ENCODE data around the gene FRMD3. TPM values are rescaled to one million over a fixed set of nuclear protein-coding genes. Genes with fewer than 3 reads are reported as not detected.
A peak's percentile ranks its signal among the peaks of the same experiment; 100 is the strongest.

Gene FRMD3
- total RNA-seq (2021) (0.89 to 1.4 TPM (median 1.0 TPM) in 3 replicates), Bru-seq, nascent RNA (percentile 34 among the genes with signal in this experiment)
- long read RNA-seq, experiment 1, full-length matches to known transcripts: 1 of 5 reads
- long read RNA-seq, experiment 1, partial matches to known transcripts: 1 of 5 reads
- long read RNA-seq, experiment 1, other reads (novel, unspliced or antisense): 3 of 5 reads
- long read RNA-seq, experiment 2, partial matches to known transcripts: 0 of 4 reads
- long read RNA-seq, experiment 2, other reads (novel, unspliced or antisense): 4 of 4 reads
- long read RNA-seq, experiment 3: 0 reads

DNA sequence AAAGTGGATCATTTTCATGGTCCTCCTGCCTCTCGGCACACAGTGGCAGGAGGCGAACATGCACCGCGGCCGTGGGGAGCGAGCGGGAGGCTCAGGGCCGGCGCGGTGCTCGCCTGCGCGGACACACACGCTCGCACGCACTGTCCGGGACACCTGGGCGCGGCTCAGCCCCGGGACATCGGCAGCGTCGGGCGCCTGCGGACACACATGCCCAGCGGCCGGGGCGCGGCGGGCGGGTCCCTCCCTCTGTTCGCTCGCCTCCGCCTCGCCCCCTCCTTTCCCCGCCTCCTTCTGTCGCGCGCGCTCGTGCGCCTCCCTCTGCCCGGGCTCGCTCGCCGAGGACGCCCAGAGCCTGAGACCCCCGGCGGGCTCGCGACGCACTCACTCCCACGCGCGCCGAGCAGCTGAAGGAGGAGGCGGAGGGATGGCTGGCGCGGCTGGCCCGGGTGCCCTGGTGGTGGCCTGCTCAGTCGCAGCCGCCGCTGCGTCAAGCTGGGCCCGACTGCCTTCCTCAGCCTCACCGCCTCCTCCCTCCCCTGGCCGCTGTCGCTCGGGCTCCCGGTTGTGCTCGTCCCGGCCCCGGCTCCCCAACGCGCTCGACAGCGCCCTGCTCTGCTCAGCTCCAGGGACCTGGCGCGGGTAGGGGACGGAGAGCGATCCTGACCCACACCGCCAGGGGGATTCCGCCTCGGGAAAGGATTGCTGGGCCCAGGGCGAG, at the start of gene FRMD3:
Gene FRMD3 (minus strand): TSS at position 230 of the 718 bp plus-strand sequence. CDS start 170 bp downstream, at position 60.
- DNase-seq (ENCODE audit: low spot score) (peak; percentile 83), ATAC-seq (peak; percentile 94)
- H3K9me3 Mint-ChIP-seq: no peaks in the 10 kb centered on the region
- ChIA-PET POLR2A (interaction anchor here (1.0 to 1.4 kb wide), 2 partner anchors 12 to 318 kb away, joined by 4 to 6 read pairs; no protein-coding TSS in a partner anchor), CTCF (interaction anchor here (0.7 to 7.1 kb wide), 20 partner anchors 12 to 338 kb away, joined by 3 to 68 read pairs (median 3); no protein-coding TSS in a partner anchor)
- H3K4me3 Mint-ChIP-seq: peak within 1 kb of the TSS; percentile 76
- H3K27ac Mint-ChIP-seq: no peak within 1 kb of the TSS
- H3K36me3 Mint-ChIP-seq: no peaks in the 10 kb centered on the region
- TF ChIP-seq NFYB (CRISPR knock-in tag; conservative IDR thresholded peaks at IDR 0.05; ENCODE audit: low read depth) (no peak), ZNF423 (CRISPR knock-in tag; IDR thresholded peaks at IDR 0.05) (peak; percentile 18; the same call in 1 of the 2 replicates), RELA (CRISPR knock-in tag; IDR thresholded peaks at IDR 0.05; ENCODE audit: borderline replicate concordance) (peak; percentile 13; the same call in 1 of the 2 replicates), ZBTB43 (CRISPR knock-in tag; IDR thresholded peaks at IDR 0.05) (0 out of 2 replicates have a peak, but pooled peaks have one; percentile 20), ATF1 (CRISPR knock-in tag; IDR thresholded peaks at IDR 0.05) (no peak), SMAD3 (CRISPR knock-in tag; IDR thresholded peaks at IDR 0.05; ENCODE audit: borderline replicate concordance) (0 out of 2 replicates have a peak, but pooled peaks have one; percentile 53), TCF7 (CRISPR knock-in tag; IDR thresholded peaks at IDR 0.05; ENCODE audit: low read depth) (0 out of 2 replicates have a peak, but pooled peaks have one; percentile 70), TEAD1 (CRISPR knock-in tag; IDR thresholded peaks at IDR 0.05) (peak; percentile 47; the same call in 1 of the 2 replicates), FOXJ3 (CRISPR knock-in tag; IDR thresholded peaks at IDR 0.05; ENCODE audit: borderline replicate concordance) (no peak), NFE2L1 (CRISPR knock-in tag; IDR thresholded peaks at IDR 0.05) (0 out of 2 replicates have a peak, but pooled peaks have one; percentile 63), SP1 (CRISPR knock-in tag; conservative IDR thresholded peaks at IDR 0.05) (peak; percentile 43), ZNF232 (CRISPR knock-in tag; IDR thresholded peaks at IDR 0.05) (no peak), HMGXB4 (CRISPR knock-in tag; IDR thresholded peaks at IDR 0.05) (peak; percentile 97), FOXK1 (CRISPR knock-in tag; IDR thresholded peaks at IDR 0.05) (peak; percentile 84), FOXP1 (CRISPR knock-in tag; IDR thresholded peaks at IDR 0.05; ENCODE audit: borderline replicate concordance) (peak; percentile 74; the same call in 1 of the 2 replicates), PRDM15 (CRISPR knock-in tag; IDR thresholded peaks at IDR 0.05) (no peak; the same call in 1 of the 2 replicates)
- TF ChIP-seq, protein P1, sequence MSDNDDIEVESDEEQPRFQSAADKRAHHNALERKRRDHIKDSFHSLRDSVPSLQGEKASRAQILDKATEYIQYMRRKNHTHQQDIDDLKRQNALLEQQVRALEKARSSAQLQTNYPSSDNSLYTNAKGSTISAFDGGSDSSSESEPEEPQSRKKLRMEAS (CRISPR knock-in tag; IDR thresholded peaks at IDR 0.05): peak; percentile 40
- TF ChIP-seq, protein P2, sequence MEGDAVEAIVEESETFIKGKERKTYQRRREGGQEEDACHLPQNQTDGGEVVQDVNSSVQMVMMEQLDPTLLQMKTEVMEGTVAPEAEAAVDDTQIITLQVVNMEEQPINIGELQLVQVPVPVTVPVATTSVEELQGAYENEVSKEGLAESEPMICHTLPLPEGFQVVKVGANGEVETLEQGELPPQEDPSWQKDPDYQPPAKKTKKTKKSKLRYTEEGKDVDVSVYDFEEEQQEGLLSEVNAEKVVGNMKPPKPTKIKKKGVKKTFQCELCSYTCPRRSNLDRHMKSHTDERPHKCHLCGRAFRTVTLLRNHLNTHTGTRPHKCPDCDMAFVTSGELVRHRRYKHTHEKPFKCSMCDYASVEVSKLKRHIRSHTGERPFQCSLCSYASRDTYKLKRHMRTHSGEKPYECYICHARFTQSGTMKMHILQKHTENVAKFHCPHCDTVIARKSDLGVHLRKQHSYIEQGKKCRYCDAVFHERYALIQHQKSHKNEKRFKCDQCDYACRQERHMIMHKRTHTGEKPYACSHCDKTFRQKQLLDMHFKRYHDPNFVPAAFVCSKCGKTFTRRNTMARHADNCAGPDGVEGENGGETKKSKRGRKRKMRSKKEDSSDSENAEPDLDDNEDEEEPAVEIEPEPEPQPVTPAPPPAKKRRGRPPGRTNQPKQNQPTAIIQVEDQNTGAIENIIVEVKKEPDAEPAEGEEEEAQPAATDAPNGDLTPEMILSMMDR (IDR thresholded peaks at IDR 0.05): peak; percentile 44
- TF ChIP-seq, protein P3, sequence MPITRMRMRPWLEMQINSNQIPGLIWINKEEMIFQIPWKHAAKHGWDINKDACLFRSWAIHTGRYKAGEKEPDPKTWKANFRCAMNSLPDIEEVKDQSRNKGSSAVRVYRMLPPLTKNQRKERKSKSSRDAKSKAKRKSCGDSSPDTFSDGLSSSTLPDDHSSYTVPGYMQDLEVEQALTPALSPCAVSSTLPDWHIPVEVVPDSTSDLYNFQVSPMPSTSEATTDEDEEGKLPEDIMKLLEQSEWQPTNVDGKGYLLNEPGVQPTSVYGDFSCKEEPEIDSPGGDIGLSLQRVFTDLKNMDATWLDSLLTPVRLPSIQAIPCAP (CRISPR knock-in tag; IDR thresholded peaks at IDR 0.05): 0 out of 2 replicates have a peak, but pooled peaks have one; percentile 53
- TF ChIP-seq, protein P4, sequence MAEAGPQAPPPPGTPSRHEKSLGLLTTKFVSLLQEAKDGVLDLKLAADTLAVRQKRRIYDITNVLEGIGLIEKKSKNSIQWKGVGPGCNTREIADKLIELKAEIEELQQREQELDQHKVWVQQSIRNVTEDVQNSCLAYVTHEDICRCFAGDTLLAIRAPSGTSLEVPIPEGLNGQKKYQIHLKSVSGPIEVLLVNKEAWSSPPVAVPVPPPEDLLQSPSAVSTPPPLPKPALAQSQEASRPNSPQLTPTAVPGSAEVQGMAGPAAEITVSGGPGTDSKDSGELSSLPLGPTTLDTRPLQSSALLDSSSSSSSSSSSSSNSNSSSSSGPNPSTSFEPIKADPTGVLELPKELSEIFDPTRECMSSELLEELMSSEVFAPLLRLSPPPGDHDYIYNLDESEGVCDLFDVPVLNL (CRISPR knock-in tag; IDR thresholded peaks at IDR 0.05; ENCODE audit: borderline replicate concordance, low read depth): peak; percentile 44; the same call in 1 of the 2 replicates
- H3K27me3 Mint-ChIP-seq (ENCODE audit: low read depth): peaks cover 64% of the 10 kb centered on the region
- H3K4me1 Mint-ChIP-seq: peaks cover 20% of the 10 kb centered on the region

All from WTC11 (cell line).